ENCODE measurements around the gene DDX50. TPM values are rescaled to one million over a fixed set of nuclear protein-coding genes. Genes with fewer than 3 reads are reported as not detected.
"Not testable (repeated sequence)": the region's sequence is repeated elsewhere in the genome, so short reads cannot be mapped to it uniquely, and the experiment has no call there.

The DDX50 gene
- total RNA-seq, 1 donor from 2014 or later, result 47.2 TPM

DNA sequence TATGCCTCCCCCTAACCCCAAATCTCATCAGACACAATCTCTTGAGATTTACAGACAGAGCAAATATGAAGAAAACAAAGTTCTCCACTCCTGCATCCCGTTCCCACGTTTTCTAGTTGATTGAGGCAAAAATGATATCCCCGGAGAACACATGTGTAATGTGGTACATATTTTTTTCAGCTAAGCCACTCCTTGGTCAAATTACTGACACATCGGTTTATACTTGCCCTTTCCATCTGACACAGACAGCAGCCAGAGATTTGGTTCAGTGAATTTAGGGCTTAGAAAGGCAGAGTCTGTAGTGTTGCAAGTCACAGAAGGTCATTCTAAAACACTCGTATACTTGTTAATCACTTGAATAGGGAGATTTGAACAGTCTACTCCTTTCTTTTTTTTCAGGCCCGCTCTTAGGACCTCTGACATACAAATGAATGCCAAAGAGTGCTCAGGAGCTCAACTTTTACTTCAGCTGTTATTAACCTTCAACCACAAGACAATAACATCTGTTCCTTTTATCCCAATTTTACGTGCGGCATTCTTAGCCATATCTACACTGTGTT is 1.8 kb upstream of the DDX50 start:
- intact Hi-C loops (cut with micrococcal nuclease), result loop anchor here (10.0 kb wide), 2 partner anchors 104 to 684 kb away; no protein-coding TSS in a partner anchor

DNA sequence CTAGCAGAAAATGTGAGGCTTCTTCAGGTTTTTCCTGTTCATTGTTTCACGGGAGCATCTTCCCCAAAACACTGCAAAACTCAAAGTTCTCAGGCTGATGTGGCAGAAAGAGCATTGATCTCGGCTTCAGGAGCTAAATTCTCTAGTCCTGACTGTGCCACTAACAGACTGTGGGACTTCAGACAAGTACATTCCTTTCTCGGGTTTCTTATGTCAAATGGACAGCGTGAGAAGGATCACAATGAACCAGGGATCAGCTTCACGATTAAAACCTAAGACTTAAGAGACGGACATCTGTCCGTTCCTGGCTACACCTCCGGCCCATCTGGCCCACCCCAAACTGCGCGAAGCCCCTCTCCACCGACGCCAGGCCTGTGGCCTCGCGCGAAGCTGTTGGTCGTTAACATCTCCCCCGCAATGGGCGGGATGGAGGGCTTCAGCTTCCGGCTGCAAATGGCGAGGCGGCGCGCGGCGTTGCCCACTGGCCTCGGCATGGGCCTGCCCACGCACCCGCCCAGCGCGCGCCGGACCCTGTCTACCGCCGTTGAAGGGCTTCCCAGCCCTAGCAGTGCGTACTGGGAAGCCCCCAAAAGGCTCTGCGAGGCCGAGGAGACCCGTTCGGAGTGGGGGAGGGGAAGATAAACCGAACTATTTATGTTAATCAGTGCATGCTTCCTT is 549 bp upstream of the DDX50 start:
- intact Hi-C loops (cut with micrococcal nuclease), result loop anchor here (1.0 to 5.0 kb wide), 10 partner anchors 56 to 507 kb away; partner anchors contain the start of genes CCAR1, DDX21, DNA2 and RUFY2

DNA sequence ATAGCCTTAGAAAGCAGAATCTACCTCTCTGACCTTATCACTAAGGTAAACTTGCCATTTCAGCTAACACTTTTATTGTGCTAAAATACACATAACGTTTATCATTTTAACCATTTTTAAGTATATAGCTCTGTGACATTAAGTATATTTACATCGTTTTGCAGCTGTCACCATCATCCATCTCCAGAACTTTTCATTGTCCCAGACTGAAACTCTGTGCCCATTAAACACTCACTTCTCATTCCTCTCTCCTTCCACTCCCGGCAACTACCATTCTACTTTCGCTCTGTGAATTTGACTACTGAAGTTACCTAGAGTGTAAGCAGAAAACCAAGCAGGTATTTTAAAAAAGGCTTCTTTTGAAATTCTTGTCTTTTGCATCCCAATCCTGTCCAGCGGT is 1.3 kb downstream of the DDX50 start:
- intact Hi-C loops (cut with micrococcal nuclease), result loop anchor here (5.0 kb wide), 2 partner anchors 75 to 505 kb away; partner anchors contain the start of gene STOX1

DNA sequence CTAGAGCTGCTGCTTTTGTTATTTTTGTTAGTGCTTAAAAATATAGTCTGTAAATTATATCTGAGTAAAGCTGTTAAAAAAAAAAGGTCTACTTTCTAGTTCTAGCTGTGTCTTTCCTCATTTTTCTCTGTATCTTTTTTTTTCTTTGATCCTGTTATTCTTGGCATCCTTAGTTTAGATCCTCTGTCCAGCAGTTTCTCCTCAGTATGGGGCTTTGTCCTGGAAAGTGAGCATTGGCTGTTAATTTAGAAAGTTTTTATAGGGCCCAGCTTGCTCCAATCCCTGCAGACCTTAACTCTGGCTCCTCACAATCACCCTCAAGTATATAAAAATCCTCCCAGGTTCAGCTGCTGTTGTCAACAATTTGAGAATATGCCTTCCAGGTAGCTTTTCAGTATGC is 23.5 kb downstream of the DDX50 start:
- intact Hi-C loops (cut with micrococcal nuclease), result no loop called here

DNA sequence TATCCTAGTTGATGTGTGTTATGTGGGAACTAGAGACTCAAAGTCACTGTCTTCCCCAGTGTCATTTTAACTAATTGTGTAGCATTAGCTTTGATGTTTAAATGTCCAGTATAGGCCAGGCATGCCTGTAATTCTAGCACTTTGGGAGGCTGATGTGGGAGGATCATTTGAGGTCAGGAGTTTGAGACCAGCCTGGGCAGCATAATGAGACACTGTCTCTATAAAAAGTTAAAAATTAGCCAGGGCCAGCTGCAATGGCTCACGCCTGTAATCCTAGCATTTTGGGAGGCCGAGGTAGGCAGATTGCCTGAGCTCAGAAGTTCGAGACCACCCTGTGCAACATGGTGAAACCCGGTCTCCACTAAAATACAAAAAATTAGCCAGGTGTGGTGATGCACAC is 24.4 kb downstream of the DDX50 start:
- intact Hi-C loops (cut with micrococcal nuclease), result no loop called here

DNA sequence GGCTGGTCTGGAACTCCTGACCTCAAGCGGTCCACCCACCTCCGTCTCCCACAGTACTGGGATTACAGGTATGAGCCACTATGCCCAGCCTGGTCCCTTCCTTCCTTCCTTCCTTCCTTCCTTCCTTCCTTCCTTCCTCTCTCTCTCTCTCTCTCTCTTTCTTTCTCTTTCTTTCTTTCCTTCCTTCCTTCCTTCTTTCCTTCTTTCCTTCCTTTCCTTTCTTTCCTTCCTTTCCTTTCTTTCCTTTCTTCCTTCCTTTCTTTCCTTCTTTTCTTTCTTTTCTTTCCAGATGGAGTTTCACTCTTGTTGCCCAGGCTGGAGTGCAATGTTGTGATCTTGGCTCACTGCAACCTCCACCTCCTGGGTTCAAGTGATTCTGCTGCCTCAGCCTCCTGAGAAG is 28.0 kb downstream of the DDX50 start:
- intact Hi-C loops (cut with micrococcal nuclease), result not testable (repeated sequence)

DNA sequence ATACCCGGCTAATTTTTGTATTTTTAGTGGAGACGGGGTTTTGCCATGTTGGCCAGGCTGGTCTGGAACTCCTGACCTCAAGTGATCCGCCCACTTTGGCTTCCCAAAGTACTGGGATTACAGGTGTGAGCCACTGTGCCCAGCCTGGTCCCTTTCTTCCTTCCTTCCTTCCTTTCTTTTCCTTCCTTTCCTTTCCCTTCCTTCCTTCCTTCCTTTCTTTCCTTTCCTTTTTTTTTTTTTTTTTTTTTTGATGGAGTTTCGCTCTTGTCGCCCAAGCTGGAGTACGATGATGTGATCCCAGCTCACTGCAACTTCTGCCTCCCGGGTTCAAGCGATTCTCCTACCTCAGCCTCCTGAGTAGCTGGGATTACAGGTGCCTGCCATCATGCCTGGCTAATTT is 28.8 kb downstream of the DDX50 start:
- intact Hi-C loops (cut with micrococcal nuclease), result not testable (repeated sequence)

DNA sequence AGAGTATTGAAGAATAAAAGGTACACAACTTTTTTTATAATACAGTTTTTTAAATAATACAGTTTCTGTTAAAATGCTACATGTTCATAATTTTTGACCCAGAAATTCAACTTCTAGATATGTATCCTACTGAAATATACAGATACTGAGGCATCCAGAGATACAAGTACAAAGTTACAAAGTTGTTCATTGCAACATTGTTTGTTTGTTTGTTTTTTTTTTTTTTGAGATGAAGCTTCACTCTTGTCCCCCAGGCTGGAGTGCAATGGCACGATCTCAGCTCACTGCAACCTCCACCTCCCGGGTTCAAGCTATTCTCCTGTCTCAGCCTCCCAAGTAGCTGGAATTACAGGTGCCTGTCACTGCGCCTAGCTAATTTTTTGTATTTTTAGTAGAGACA is 31.7 kb downstream of the DDX50 start:
- intact Hi-C loops (cut with micrococcal nuclease), result not testable (repeated sequence)

DNA sequence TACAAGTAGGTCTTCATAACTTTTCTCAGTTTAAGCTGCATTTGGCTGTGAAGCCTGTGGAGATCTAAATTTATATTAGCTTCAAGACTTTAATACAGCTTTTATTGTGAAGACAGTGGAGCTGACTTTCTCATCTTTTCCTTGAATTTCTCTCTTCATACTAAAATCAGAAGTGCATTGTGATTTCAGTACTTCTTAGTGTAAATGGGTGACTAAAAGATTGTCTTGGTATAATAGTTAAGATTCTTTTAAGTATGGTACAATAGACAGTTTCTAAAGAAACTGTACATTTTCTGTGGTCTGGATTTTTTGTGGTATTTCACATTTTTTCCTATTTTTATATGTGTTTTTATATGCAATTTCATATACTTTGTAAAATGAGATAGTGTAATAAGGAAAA is 33.9 kb downstream of the DDX50 start:
- intact Hi-C loops (cut with micrococcal nuclease), result no loop called here

DNA sequence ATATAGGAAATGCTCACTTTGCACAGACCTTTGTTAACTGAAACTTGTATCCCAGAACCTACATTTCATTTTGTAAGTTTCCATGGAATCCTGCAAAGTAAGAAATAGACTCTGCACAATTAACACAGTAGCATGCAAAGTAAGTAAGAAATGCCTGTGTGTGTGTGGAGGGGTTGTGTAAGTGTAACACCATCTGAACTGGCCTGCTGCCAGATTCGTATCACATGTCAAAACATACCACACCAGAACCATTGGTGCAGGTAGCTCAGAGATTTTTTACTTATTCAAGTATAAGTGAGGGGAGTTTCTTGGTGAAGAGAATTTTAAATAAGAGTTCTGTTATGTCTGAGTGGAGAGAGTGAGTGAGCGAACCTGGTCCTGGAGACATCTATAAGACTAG is 37.0 kb downstream of the DDX50 start:
- intact Hi-C loops (cut with micrococcal nuclease), result no loop called here

DNA sequence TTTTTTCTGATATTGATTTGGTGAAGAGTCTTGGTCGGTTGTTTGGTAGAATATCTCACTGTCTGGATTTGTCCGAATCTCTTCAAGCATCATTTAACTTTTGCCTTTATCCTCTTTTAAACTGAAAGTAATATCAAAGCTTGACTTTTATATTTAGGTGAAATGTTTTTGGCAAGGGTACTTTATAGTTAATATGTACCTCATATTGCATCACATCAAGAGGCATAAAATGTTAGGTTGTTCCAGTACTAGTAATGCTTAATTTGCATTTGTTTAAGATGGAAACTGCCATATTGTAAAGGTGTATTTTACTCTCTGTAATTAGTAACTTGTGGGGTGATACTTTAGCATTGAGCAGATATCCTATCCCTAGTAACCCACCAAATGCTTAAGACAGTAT is 37.8 kb downstream of the DDX50 start:
- intact Hi-C loops (cut with micrococcal nuclease), result no loop called here

DNA sequence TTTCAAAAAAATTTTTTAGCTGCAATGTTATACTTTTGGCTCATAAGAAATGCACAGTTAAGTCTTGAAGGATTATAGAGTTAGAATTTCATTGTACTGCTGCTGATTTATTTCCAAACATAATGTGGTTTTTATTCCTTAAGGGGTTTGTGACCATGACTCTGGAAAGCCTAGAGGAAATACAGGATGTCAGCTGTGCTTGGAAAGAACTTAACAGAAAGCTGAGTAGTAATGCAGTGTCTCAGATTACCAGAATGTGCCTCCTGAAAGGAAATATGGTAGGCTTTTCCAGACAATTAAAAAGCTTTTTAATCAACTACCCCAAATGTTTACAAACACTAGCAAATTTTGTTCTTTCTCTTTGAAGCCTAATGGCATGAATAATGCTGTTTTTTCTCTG is 39.8 kb downstream of the DDX50 start:
- intact Hi-C loops (cut with micrococcal nuclease), result not testable (repeated sequence)

DNA sequence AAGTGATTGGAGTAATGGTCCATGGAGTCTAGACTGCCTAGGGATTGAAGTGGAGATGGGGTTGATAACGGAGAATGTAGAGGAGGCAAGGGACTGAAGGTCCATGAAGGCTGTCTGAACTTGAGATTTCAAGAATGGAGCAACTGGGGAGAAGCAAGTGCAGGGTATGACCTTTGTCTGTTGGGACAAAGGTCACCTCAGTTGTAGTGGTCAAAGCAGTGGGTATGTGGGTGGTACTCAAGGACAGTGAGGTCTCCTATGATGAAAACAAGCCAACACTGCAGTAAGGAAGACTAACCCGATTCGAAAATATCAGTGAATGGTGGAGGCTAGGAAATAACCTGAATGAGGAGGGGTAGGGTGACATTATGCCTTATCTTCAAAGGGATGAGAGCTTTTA is 49.5 kb downstream of the DDX50 start:
- intact Hi-C loops (cut with micrococcal nuclease), result no loop called here

DNA sequence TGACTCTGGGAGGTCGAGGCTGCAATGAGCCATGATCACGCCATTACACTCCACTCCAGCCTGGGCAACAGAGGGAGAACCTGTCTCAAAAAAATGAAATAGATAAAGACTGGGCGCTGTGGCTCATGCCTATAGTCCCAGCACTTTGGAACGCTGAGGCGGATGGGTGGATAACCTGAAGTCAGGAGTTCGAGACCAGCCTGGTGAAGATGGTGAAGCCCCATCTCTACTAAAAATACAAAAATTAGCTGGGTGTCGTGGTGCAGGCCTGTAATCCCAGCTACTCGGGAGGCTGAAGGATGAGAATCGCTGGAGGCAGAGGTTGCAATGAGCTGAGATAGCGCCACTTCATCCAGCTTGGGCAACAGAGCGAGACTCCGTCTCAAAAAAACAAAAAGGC is 53.8 kb downstream of the DDX50 start:
- intact Hi-C loops (cut with micrococcal nuclease), result loop anchor here (5.0 kb wide), 3 partner anchors 233 to 623 kb away; partner anchors contain the start of genes CCAR1, DNA2, HNRNPH3 and PBLD

DNA sequence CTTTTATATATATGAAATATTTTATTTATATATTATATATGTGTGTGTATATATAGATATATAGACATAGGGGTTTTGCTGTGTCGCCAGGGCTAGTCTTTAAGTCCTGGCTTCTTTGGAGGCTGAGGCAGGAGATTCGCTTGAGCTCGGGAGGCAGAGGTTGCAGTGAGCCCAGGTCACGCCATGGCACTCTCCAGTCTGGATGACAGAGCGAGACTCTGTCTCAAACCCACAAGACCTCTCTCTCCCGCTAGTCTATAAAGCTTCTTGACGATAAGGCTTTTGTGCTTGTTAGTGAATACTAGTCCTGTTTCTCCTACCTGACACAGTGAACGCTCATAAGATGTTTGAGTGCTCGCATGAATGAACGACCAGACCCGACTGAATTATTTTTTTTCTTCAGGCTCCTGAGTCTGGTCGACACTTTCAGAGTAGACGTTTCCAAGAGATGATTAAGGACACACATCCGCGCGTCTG is 54.3 kb downstream of the DDX50 start:
- intact Hi-C loops (cut with micrococcal nuclease), result loop anchor here (5.0 kb wide), 3 partner anchors 233 to 623 kb away; partner anchors contain the start of genes CCAR1, DNA2, HNRNPH3 and PBLD

DNA sequence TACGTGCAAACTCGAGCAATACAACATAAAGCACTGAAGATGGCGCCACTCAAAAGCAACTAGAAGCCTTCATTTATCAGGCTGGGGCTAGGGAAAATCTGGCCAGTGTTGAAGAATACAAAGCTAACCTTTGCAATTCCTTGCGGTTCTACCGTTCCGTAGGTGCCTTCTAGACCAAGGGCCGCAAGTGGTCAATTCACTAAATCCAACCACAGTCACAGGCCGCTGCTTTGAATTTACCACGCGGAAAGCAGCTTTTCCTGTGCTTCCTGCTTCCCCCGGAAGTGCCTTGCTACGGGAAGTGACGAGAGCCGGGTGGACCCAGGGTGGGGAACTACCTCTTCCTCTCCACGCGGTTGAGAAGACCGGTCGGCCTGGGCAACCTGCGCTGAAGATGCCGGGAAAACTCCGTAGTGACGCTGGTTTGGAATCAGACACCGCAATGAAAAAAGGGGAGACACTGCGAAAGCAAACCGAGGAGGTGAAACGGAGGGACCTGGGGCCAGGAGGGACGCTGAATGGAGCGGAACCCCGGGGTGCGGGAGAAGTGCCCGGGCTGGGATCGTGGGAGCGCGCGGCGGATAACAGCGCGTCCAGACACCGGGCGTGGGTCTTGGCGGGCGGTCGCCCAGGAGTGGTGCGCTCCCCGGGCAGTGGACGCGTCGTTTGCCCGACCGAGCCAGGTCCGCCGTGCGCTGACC is 54.9 kb downstream of the DDX50 start, which contains the start of gene DDX21:
DDX21 (plus strand) TSS at position 339 of the 701 bp plus-strand sequence; CDS start at position 395, 56 bp downstream.
- intact Hi-C loops (cut with micrococcal nuclease), result loop anchor here (1.0 to 5.0 kb wide), 10 partner anchors 33 to 624 kb away; partner anchors contain the start of genes CCAR1, DDX50, DNA2 and HNRNPH3

DNA sequence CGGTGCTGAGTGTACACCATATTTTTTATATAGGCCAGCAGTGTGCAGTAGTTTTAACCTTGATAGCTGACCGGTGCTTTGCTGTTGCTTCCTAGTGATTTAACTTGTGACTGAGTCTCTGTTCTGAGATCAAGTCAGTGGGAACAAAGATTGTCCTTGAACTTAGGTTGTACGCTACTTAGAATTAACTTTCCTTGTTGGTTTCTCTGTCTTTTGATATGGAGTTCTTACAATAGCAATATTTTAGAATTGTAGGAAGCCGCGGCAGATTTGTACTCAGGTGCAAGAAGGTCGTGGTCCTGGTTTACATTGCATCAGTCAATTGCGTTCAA is 56.1 kb downstream of the DDX50 start:
- intact Hi-C loops (cut with micrococcal nuclease), result loop anchor here (2.0 to 5.0 kb wide), 6 partner anchors 32 to 625 kb away; partner anchors contain the start of genes CCAR1, DNA2, HNRNPH3 and KIFBP

DNA sequence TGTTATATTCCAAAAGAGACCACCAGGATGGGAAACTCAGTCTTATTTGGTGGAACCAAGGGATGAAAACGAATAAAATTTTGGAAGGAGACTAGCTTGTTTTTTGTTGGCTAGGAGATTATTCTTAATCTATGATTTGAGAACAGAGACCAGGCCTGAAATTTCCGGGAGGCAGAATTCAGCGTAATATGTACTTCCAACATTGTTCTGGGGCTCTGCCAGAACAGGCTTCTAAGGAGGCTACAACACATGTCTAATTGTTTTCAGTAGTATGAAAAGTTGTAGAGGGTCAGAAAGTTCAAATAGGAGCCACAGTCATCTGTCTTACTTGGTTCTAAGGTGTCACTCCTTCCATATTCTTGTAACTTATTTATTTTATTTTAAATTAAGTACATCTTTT is 56.5 kb downstream of the DDX50 start:
- intact Hi-C loops (cut with micrococcal nuclease), result loop anchor here (2.0 to 5.0 kb wide), 6 partner anchors 31 to 625 kb away; partner anchors contain the start of genes CCAR1, DNA2, HNRNPH3 and KIFBP

DNA sequence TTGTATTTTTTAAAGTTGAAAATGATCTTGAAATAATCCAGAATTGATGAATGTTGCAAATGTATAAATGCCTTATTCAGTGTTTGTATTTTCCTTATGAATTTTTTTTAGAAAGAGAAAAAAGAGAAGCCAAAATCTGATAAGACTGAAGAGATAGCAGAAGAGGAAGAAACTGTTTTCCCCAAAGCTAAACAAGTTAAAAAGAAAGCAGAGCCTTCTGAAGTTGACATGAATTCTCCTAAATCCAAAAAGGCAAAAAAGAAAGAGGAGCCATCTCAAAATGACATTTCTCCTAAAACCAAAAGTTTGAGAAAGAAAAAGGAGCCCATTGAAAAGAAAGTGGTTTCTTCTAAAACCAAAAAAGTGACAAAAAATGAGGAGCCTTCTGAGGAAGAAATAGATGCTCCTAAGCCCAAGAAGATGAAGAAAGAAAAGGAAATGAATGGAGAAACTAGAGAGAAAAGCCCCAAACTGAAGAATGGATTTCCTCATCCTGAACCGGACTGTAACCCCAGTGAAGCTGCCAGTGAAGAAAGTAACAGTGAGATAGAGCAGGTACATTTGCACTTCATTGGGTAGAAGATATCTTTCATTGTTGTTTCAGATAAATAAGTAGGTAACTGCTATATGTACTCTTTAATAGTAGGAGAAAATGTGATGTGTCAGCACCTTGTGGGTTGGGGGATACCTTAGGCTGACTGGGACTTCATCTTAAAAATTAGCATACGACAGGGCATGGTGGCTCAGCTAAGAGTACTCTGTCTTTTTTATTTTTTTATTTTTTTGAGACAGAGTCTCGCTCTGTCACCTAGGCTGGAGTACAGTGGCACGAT is 58.8 kb downstream of the DDX50 start:
- intact Hi-C loops (cut with micrococcal nuclease), result loop anchor here (5.0 kb wide), 3 partner anchors 238 to 628 kb away; partner anchors contain the start of genes CCAR1, DNA2, HNRNPH3 and PBLD

DNA sequence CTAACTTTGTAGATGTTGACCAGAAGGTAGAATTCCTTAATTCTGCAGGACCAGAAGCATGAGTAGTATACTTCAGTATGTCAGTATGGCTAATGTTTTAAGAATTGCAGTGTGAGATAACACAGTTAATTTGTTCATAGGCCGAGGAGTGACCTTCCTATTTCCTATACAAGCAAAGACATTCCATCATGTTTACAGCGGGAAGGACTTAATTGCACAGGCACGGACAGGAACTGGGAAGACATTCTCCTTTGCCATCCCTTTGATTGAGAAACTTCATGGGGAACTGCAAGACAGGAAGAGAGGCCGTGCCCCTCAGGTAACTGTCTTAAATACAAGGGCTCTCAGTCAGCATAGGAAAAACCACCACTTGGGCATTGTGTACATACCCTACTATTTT is 62.0 kb downstream of the DDX50 start:
- intact Hi-C loops (cut with micrococcal nuclease), result no loop called here

DNA sequence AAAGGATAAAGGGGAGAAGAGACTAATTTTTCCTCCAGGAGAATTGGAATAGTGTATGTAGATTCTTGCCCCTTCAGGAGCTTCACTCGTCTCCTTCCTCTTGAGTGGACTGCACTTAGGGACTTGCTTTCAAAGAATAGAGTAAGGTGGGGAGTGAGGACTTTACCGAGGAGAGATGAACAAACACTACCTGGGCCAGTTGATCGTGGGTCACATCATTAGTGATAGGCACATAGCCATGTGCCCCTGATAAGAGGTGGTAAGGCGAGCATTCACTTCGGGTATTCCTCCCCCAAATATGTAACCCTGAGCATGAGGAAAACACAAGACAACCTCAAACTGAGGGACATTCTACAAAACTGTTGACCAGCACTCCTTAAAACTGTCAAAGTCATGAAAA is 72.9 kb downstream of the DDX50 start:
- intact Hi-C loops (cut with micrococcal nuclease), result no loop called here
